HepG2 (cell line): ENCODE measurements around the gene PARP3.

Experiments
- EP300 ChIP-seq, 3 experiments: sonication (generic) in 1 of 3; formaldehyde crosslinking in 1 of 3; IDR thresholded peaks; 2 replicates each; pipeline versions ENCODE4 v1.5.1 to v1.6.1; 2011 to 2020; ENCODE audit warnings: low read depth in 2 of 3, low read length in 2 of 3, borderline replicate concordance in 1 of 3, improper control_type of control experiment in 1 of 3, mild to moderate bottlenecking in 1 of 3, missing genetic modification reagents in 1 of 3, moderate library complexity in 1 of 3
- NR3C1 ChIP-seq: sonication (generic); formaldehyde crosslinking; IDR thresholded peaks from 2 replicates; pipeline ENCODE4 v1.4.0; 2020; ENCODE audit warnings: missing genetic modification reagents
- POLR2AphosphoS5 ChIP-seq: IDR thresholded peaks from 2 replicates; pipeline ENCODE4 v1.6.1; 2012; ENCODE audit warnings: low read depth, low read length
- TAF1 ChIP-seq: sonication (generic); formaldehyde crosslinking; IDR thresholded peaks from 2 replicates; pipeline ENCODE4 v1.4.0; 2020; ENCODE audit warnings: missing genetic modification reagents
- TCF12 ChIP-seq, 2 experiments: fragments of 450-650 bp in 1 of 2; sonication (generic) in 1 of 2; formaldehyde crosslinking in 1 of 2; IDR thresholded peaks; 2 replicates each; pipeline versions ENCODE4 v1.6.1 to v1.8.0; 2017 to 2022; ENCODE audit warnings: antibody characterized with exemption in 1 of 2, mild to moderate bottlenecking in 1 of 2, missing genetic modification reagents in 1 of 2, moderate library complexity in 1 of 2
- ZNF501 ChIP-seq: sonication (generic); formaldehyde crosslinking; IDR thresholded peaks from 2 replicates; pipeline ENCODE4 v1.5.1; 2020; ENCODE audit warnings: mild to moderate bottlenecking, moderate library complexity, missing genetic modification reagents
- ZNF546 ChIP-seq: sonication (generic); formaldehyde crosslinking; conservative IDR thresholded peaks from 2 replicates; pipeline ENCODE4 v1.8.1; 2023; ENCODE audit warnings: mild to moderate bottlenecking, missing genetic modification reagents
- ZNF710 ChIP-seq: sonication (generic); formaldehyde crosslinking; IDR thresholded peaks from 2 replicates; pipeline ENCODE4 v1.5.0; 2020; ENCODE audit warnings: mild to moderate bottlenecking, missing genetic modification reagents, borderline replicate concordance
- ZNF747 ChIP-seq: sonication (generic); formaldehyde crosslinking; IDR thresholded peaks from 2 replicates; pipeline ENCODE4 v1.8.1; 2023; ENCODE audit warnings: missing genetic modification reagents, mild to moderate bottlenecking, borderline replicate concordance
- TF ChIP-seq, protein P1 (sequence below): IDR thresholded peaks from 2 replicates; pipeline ENCODE4 v1.6.1; 2012; ENCODE audit warnings: inconsistent platforms
- TF ChIP-seq, protein P2 (sequence below), 2 experiments: sonication (generic) in 1 of 2; formaldehyde crosslinking in 1 of 2; IDR thresholded peaks; 2 replicates each; pipeline versions ENCODE4 v1.4.0 to v1.6.1; 2018 to 2020; ENCODE audit warnings: missing genetic modification reagents in 2 of 2, borderline replicate concordance in 1 of 2, low read depth in 1 of 2, mild to moderate bottlenecking in 1 of 2, missing biosample characterization in 1 of 2

DNA sequence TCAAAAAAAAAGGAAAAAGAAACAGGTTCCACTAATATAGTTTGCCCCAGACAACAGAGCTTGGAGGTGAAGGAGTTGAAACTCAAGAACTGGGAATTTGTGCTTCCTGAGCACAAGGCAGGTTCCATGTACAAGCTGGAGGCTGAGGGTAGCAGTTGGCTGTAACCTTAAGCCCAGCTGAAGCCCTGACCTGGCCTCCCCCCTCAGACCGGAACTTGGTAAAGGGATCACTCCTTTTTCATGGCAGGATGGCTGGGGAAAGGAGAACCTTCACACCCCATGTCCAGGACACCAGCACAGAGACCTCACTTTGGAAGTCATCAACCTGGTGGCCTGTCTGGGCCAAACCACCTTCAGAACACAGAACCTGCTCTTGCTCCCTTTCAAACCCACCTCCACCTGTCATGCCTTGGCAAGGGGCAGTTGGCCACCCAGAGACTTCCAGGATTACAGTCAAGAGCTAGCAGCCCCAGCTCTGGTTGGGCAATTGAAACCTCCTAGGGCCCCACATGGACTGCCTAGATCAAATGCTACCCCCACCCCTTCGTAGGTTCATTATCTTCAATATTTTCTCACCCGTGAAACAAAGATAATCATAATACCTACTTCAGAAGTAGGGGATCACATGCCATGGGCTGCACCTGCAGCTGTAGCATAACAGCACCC lies 50.0 kb downstream of the PARP3 start:
- no peak for TF ChIP-seq ZNF710 (CRISPR knock-in tag)
- TF ChIP-seq ZNF747 (CRISPR knock-in tag) = no peak
- TF ChIP-seq TCF12 (IDR thresholded peaks at IDR 0.05) = no peak
- TF ChIP-seq TCF12 (CRISPR knock-in tag; IDR thresholded peaks at IDR 0.05) = no peak
- no peak for TF ChIP-seq TAF1 (CRISPR knock-in tag)
- no peak for TF ChIP-seq NR3C1 (CRISPR knock-in tag)
- TF ChIP-seq ZNF546 (CRISPR knock-in tag) = no peak
- TF ChIP-seq ZNF501 (CRISPR knock-in tag) = no peak
- TF ChIP-seq, protein P1, sequence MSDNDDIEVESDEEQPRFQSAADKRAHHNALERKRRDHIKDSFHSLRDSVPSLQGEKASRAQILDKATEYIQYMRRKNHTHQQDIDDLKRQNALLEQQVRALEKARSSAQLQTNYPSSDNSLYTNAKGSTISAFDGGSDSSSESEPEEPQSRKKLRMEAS = no peak
- TF ChIP-seq, protein P2, sequence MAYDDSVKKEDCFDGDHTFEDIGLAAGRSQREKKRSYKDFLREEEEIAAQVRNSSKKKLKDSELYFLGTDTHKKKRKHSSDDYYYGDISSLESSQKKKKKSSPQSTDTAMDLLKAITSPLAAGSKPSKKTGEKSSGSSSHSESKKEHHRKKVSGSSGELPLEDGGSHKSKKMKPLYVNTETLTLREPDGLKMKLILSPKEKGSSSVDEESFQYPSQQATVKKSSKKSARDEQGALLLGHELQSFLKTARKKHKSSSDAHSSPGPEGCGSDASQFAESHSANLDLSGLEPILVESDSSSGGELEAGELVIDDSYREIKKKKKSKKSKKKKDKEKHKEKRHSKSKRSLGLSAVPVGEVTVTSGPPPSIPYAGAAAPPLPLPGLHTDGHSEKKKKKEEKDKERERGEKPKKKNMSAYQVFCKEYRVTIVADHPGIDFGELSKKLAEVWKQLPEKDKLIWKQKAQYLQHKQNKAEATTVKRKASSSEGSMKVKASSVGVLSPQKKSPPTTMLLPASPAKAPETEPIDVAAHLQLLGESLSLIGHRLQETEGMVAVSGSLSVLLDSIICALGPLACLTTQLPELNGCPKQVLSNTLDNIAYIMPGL (CRISPR knock-in tag; IDR thresholded peaks at IDR 0.05; ENCODE audit: borderline replicate concordance in 1 of 2, low read depth in 1 of 2) = no peak
- TF ChIP-seq EP300 (IDR thresholded peaks at IDR 0.05; ENCODE audit: low read depth in 2 of 2, low read length in 2 of 2) = no peak
- TF ChIP-seq EP300 (CRISPR knock-in tag; IDR thresholded peaks at IDR 0.05; ENCODE audit: borderline replicate concordance) = no peak
- TF ChIP-seq POLR2AphosphoS5 = peak; percentile 24; the same call in 1 of the 2 replicates
